A172 (cell line): Measurements from ENCODE around the gene KIF13A. TPM values are rescaled to one million over a fixed set of nuclear protein-coding genes. Genes with fewer than 3 reads are reported as not detected.
"Not testable (repeated sequence)": the region's sequence is repeated elsewhere in the genome, so short reads cannot be mapped to it uniquely, and the experiment has no call there.

ENCODE experiments used
- DNase-seq: peaks from one replicate; pipeline ENCODE4 v3.0.0-alpha.2; 2015; ENCODE audit warnings: low spot score
- total RNA-seq: library from RNA; depleted of rRNA; stranded (reverse); fragments of >200 nt; shearing (Covaris generic); gene quantifications from 2 replicates; pipeline ENCODE4 v1.2.3, GENCODE V29; 2014

KIF13A gene
- total RNA-seq, 1 experiment from 2014 or later = 25.9 TPM

DNA sequence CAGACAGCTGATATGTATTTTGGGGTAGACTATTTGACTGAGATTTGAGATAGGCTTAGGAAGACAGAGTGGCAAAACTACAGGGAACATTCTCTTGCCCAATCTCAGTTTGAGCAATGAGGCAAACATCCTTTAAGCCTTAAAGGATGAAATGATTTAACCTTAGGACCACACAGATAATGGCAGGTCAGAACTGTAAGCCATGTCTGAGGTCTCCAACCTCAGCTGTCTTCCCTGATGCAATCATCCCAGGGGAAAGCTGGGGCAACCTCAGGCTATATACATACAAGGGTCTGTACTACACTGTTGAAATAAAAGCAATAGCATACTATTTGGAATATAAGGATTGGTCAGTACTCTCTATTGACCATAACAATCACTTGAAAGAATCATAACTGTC is 196.9 kb downstream of the KIF13A start:
- no peak for DNase-seq

- no peak for DNase-seq
Measured at GRCh38 chr6:17785094-17785787, 202.2 kb downstream of the KIF13A start.

DNA sequence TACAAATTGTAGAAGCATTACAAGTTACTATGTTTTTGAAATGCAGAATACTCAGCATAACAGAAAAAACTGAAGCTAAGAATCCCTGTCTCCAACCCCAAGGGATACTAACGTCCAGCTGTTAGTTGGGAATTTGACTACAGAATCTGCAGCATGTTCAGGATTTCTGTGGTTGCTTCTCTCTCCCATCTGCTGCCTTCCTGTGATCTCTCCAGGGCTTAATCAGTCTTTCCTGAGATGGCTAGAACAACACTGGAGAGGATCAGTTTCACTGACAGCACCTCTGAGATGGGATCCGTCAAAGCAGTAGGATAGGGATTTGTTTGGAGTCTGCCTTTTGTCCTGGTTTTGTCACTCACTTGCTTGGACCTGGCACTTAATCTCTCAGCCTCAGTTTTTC is 207.4 kb downstream of the KIF13A start:
- no peak for DNase-seq

DNA sequence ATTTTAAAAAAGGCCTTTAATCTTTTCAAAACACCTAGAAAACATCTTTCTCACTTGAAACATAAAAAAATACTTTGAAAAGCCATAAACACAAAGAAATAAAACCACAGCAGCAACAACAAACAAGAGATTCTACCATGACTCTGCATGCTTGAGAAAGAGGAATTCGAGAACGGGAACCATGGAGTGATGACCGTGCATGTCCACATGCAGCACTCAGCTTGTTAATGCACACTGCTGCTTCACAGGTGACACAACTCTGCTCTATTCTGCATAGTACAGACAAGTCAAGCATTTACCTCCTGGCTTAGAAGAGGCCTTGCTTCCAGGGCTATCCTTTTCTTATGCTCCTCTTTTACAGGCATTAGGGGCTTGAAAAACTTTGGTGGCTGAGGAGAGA is 215.8 kb downstream of the KIF13A start:
- no peak for DNase-seq

- no peak for DNase-seq
Measured at GRCh38 chr6:17768881-17769280, 218.6 kb downstream of the KIF13A start.

DNA sequence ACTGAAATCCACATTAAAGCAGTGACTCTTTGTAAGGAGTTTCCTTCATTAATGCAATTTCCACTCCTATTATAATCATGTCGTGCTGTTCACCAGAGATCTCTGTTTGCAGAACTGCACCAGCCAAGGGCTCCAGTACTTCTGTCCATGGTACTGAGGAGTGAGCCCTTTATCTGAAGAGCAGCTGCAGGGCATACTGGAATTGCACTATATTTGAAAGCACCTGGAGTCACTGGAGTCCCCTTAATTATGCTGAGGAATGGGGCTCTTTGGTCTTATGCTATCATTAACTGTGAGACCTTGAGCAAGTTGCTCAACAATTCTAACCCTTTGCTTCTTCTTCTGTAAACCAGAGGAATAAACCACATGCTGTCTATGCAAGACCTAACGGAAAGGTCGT is 219.0 kb downstream of the KIF13A start:
- no peak for DNase-seq

DNA sequence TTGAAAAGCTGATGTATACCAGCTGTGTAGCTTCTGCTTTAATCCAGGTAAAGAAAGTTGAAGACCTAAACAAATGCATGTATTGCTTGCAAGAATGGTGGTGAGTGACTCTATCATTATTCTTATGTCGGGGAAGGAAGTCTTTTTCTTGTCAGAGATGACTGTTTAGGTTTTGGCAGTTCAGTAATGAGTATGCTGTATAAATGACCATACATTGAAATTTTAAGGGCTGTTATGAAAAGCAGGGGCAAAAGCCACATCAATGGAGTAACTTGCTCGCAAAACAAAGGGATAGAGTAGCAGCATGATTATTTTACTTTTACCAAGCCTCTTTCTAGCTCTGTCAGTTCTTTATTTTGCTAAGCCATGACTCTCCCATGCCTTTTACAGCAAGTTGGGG is 224.8 kb downstream of the KIF13A start:
- no peak for DNase-seq

DNA sequence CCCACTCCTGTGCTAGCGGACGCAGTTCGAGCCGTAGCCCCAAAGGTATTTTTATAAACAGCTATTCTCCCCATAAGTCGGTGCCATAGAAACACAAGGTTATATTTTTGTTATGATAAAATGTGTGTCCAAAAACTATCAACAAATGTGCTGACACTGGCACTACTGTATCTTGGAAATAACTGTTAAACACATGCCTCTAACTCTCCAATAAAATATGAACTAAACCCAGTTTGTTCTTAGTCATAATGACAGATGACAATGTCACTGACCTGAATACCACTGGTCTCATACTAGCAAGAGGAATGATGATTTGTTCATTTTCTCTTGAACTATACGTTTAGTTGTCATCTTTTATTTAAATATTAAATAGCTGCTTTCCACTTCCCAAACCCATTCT is 229.3 kb downstream of the KIF13A start:
- DNase-seq = no peak

DNA sequence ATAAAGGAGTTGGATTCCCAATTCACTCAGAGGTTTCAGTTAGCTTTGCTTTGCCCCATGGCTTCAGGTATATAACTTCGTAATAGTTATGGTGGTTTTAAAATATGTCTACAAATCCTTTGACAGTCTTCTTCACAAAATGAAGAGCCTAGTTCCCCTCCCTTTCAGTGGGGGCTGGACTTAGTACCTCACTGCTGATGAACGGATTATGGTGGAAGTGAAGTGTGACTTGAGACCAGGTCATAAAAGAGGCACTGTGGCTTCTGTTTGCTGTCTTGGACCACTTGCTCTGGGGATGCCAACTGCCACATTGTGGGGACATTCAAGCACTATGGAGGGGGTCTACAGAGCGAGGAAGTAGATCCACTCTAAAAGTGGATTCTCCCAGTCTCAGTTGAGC is 233.2 kb downstream of the KIF13A start:
- DNase-seq = no peak

DNA sequence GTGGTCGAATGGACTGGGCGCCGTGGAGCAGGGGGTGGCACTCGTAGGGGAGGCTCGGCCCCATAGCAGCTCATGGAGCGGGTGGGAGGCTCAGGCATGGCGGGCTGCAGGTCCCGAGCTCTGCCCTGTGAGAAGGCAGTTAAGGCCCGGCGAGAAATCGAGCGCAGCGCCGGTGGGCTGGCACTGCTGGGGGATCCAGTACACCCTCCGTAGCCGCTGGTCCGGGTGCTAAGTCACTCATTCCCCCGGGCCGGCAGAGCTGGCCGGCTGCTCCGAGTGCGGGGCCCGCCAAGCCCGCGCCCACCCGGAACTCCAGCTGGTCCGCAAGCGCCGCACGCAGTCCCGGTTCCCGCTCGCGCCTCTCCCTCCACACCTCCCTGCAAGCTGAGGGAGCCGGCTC is 242.1 kb downstream of the KIF13A start:
- not testable (repeated sequence) for DNase-seq

DNA sequence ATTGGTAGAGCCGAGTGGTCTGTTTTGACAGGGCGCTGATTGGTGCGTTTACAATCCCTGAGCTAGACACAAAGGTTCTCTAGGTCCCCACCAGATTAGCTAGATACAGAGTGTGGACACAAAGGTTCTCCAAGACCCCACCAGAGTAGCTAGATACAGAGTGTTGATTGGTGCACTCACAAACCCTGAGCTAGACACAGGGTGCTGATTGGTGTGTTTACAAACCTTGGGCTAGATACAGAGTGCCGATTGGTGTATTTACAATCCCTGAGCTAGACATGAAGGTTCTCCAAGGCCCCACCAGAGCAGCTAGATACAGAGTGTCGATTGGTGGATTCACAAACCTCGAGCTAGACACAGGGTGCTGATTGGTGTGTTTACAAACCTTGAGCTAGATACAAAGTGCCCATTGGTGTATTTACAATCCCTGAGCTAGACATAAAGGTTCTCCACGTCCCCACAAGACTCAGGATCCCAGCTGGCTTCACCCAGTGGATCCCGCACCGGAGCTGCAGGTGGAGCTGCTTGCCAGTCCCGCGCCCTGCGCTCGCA is 242.6 kb downstream of the KIF13A start:
- DNase-seq = not testable (repeated sequence)

DNA sequence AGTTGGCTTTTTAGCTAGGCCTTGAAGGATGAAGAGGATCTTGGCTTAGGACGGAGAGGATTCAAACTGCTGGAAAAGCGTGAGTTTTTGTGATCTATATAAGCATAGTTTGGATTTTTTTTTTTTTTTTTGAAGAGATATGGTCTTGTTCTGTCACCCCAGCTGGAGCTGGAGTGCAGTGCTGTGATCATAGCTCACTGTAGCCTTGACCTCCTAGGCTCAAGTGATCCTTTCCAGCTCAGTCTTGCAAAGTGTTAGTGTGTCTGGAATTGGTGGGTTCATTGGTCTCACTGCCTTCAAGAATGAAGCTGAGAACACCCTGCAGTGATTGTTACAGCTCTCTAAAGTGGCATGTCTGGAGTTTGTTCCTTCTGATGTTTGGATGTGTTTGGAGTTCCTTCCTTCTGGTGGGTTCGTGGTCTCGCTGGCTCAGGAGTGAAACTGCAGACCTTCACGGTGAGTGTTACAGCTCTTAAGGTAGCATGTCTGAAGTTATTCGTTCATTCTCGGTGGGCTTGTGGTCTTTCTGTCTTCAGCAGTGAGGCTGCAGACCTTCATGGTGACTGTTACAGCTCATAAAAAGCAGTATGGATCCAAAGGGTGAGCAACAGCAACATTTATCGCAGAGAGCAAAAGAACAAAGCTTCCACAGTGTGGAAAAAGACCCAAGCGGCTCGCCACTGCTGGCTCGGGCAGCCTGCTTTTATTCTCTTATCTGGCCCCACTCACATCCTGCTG is 243.2 kb downstream of the KIF13A start:
- no peak for DNase-seq

DNA sequence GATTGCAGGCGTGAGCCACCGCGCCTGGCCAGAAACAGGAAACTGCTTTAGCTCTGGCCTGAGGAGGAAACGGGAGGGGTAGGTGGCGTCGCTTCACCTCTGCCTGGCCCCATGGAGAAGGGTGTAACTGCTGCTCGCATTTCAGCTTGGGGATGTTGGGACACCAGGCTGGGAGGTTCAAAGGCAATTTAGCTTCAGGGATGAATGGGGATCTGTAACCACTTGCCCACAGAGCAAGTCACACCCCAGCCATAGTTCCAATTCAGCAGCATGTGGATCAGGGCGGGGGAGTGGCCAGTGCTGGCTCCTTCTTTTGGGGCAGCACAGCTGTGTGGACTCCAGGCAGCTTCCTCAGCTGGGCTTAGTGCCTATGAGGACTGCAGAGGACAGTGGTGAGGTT is 245.9 kb downstream of the KIF13A start:
- no peak for DNase-seq

DNA sequence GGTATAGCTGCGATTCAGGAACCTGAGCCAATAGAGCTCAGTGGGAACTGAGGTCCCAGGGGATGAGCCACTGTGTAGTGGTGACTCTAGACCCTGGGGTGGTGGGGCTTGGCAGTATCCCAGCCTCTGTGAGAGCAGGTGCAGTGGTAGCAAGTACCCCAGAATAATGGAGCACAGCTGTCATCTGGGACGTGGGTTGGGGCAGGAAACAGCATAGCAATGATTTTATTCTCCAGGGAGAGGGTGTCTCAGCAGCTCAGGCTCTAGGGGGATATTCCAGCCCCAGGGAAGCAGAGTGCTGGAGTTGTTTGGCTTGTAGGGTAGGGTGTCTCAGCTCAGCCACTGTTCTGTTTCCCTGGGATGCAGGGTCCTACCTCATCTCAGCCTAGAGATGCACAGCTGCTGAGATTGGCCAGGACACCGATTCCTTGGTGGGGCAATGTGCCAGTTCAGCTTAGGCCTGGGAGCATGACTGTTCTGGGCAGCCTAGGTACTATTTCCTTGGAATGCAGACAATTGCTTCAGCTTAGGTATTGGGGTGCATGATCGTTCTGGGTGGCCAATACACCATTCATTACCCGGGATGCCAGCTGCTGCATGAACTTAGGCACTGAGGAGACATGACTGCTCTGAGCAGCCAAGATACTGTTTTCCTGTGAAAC is 246.7 kb downstream of the KIF13A start:
- DNase-seq = no peak

GRCh38 chr6:17737704-17738252 is 249.7 kb downstream of the KIF13A start:
- DNase-seq = no peak

- DNase-seq = not testable (repeated sequence)
Measured at GRCh38 chr6:17735311-17735710, 252.1 kb downstream of the KIF13A start.

DNA sequence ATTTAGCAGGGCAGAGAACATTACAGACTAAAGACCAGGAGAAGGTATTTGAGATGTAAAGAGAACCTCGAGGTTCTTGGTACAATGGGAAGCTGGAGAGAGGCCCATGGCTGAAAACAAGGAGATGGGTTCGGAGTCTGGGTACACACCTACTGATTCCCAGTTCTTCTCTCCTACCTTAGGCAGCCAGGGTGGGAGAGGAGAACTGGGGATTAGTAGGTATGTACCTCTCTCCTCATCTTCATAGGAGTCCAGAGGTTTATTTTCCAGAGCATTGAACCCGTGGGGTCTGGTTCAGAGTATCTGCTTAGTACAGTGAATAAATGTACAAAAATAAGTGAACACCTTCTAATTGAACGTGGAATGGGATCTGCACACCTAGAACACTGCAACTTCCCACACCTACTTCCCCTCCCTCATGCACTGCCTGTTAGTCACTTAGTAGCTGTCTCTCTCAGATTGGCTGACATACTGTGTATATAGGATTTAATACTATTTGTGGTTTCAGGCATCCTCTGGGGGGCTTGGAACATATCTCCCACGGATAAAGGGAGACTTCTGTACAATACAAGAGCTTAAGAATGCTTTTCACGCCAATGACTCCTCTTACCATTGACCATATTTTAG is 257.2 kb downstream of the KIF13A start:
- DNase-seq = no peak

DNA sequence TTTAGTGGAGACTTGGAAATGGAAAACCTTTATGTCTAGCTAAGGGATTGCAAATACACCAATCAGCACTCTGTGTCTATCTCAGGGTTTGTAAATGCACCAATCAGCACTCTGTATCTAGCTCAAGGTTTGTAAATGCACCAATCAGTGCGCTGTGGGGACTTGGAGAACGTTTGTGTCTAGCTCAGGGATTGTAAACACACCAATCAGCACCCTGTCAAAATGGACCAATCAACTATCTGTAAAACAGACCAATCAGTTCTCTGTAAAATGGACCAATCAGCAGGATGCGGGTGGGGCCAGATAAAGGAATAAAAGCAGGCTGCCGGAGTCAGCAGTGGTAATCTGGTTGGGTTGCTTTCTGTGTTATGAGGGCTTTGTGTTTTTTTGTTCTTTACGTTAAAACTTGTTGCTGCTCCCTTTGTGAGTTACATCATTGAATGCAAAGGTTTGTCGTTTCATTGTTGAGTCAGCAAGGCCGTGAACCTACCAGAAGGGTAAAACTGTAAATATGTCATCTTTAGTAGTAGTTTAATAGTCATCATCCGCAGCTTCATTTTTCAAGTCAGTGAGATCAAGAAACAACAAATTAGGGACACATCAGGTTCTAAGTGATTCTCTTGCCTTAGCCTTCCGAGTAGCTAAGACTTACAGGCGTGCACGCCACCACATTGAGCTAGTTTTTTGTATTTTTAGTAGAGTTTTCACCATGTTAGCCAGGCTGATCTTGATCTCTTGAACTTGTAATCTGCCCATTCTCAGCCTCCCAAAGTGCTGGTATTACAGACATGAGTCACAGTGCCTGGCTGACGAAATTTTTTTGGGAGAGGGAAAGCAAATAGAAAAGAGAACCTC is 258.0 kb downstream of the KIF13A start:
- DNase-seq = no peak

GRCh38 chr6:17728551-17729222 is 258.7 kb downstream of the KIF13A start:
- no peak for DNase-seq

GRCh38 chr6:17725083-17725482 is 262.4 kb downstream of the KIF13A start:
- DNase-seq = peak; percentile 36
